Neural progenitor cell (in vitro differentiated cells): ENCODE results near the gene STAM2.

Experiments
- EZH2 ChIP-seq: fragments of 200-600 bp; sonication (generic); IDR thresholded peaks from 2 replicates; pipeline ENCODE4 v1.6.1; 2017; ENCODE audit warnings: antibody characterized with exemption, mild to moderate bottlenecking, moderate library complexity
- EZH2phosphoT487 ChIP-seq: fragments of 200-600 bp; sonication (generic); IDR thresholded peaks from 2 replicates; pipeline ENCODE4 v1.6.1; 2017; ENCODE audit warnings: antibody characterized with exemption
- TF ChIP-seq, protein P1 (sequence below): fragments of 200-600 bp; sonication (generic); IDR thresholded peaks from 2 replicates; pipeline ENCODE4 v1.5.1; 2017; ENCODE audit warnings: antibody characterized with exemption, mild to moderate bottlenecking

DNA sequence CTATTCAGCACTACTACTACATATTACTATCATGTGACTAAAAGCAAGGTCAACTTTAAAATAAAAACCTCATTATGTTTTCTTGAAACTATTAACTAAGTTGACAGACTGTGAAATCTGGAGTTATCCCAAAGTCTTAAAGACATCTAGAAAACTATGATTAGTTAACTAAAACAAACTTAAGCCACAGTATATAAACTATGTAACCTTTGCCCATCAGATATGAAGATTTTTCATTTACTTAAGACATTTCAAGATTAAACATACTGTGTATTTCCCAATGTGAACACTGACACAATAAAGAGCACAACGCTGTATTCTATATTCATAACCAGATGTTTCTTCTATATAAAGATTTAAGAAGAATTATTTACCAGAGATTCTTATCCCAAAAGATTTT, 43.3 kb downstream of the STAM2 start:
- TF ChIP-seq EZH2, result no peak
- TF ChIP-seq, protein P1, sequence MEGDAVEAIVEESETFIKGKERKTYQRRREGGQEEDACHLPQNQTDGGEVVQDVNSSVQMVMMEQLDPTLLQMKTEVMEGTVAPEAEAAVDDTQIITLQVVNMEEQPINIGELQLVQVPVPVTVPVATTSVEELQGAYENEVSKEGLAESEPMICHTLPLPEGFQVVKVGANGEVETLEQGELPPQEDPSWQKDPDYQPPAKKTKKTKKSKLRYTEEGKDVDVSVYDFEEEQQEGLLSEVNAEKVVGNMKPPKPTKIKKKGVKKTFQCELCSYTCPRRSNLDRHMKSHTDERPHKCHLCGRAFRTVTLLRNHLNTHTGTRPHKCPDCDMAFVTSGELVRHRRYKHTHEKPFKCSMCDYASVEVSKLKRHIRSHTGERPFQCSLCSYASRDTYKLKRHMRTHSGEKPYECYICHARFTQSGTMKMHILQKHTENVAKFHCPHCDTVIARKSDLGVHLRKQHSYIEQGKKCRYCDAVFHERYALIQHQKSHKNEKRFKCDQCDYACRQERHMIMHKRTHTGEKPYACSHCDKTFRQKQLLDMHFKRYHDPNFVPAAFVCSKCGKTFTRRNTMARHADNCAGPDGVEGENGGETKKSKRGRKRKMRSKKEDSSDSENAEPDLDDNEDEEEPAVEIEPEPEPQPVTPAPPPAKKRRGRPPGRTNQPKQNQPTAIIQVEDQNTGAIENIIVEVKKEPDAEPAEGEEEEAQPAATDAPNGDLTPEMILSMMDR, result no peak
- TF ChIP-seq EZH2phosphoT487, result no peak
